HG03175 (cell line): ENCODE data around the gene C1GALT1.
"Not testable (repeated sequence)": the region's sequence is repeated elsewhere in the genome, so short reads cannot be mapped to it uniquely, and the experiment has no call there.

ENCODE experiments used
- ATAC-seq: cut with Tn5 transposase; IDR thresholded peaks from one replicate; pipeline ENCODE4 v1.9.1; 2021; ENCODE audit warnings: mild to moderate bottlenecking, moderate library complexity; ENCODE audit not compliant: unreplicated experiment

The C1GALT1 gene

GRCh38 chr7:7231865-7232264, 49.5 kb downstream of the C1GALT1 start:
- ATAC-seq = no peak

DNA sequence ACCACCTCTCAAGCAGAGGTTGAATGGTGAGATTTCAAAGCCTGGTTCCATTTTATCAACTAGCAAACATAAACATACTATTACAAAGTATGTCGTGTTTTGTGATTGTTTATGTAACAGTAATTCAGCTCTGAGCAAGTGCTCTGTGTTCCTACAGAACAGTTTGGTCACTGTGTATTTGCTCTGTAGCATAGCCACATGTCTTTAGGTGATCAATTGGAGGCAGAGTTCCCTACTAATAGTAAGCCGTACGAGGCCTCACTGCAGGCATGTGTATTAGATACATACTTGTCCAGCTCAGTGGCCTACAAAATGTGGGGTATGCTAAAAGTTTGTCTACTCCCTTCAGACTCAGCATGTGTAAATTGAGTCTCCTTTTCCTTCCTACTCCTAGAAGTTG, 53.0 kb downstream of the C1GALT1 start:
- ATAC-seq = no peak

DNA sequence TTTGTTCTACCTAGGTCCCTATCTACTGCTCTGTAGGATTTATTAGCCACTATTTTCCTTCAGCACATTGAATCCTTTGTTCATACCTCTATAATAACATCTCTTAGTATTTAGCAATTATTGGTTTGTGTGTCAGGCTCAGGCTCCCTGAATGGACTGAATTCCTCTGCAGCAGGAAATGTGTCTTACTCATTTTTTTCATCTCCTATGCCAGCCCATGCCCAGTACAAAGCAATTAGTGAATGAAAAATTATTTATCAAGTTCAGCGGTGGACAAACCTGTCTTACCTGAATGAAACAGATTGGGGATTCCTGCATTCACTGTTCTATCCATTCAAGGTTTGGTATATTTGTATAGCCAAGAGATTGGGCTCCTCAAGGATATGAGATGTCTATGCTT, 53.7 kb downstream of the C1GALT1 start:
- ATAC-seq = no peak

- ATAC-seq = no peak
These were observed 55.0 kb downstream of the C1GALT1 start for GRCh38 chr7:7237201-7237977.

DNA sequence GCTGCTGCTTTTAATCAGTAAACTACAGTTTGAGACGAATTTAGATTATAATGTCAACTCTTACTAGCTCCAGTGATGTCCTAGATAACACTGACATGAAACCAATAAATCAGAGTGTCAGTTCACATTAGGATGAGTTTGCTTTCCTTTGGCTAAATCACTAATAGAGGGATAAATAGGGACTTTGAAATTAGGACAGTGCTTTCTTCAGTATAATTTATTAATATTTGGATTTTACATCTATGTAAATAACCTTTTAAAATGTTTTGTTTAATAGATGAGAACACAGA, 55.6 kb downstream of the C1GALT1 start:
- no peak for ATAC-seq

DNA sequence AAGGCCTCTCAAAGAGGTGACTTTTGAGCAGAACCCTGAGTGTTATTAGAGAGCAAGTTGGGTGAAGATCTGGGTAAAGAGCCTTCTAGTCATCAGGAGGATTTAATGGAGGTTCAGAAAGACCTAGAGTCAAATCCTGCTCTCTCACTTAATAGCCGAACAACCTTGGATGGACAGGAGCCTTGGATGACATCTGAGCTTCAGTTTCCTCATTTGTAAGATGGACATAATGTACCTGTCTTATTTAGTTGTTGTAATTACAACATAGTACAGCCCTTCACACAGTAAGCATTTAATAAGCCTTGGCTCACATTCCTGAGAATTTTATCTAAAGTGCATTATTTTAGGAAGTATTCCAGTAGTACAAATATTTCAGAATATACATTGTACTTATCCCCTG, 57.0 kb downstream of the C1GALT1 start:
- no peak for ATAC-seq

DNA sequence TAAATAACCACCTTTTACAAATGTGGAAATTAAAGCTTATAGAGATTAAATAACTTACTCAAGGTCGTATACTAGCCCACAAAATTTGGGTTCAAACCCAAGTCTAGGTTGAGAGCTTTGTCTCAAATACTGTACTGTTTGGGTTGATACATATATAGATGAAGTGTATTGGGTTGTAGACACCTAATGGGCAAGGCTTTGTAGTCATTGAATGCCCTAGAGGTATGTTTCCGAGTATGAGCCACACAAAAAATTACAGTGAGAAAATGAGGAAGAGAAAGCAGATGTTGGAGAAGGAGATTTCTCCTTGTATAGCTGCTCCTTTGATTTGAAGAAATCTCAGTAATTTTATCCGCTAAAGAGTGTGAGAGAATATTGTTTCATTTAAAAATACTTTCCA, 60.6 kb downstream of the C1GALT1 start:
- no peak for ATAC-seq

GRCh38 chr7:7245233-7245632, 62.9 kb downstream of the C1GALT1 start:
- not testable (repeated sequence) for ATAC-seq

- ATAC-seq = no peak
These were observed 63.9 kb downstream of the C1GALT1 start for GRCh38 chr7:7246223-7246622.

GRCh38 chr7:7247658-7248057, 65.3 kb downstream of the C1GALT1 start:
- no peak for ATAC-seq

- no peak for ATAC-seq
These were observed 67.5 kb downstream of the C1GALT1 start for GRCh38 chr7:7249814-7250213.

DNA sequence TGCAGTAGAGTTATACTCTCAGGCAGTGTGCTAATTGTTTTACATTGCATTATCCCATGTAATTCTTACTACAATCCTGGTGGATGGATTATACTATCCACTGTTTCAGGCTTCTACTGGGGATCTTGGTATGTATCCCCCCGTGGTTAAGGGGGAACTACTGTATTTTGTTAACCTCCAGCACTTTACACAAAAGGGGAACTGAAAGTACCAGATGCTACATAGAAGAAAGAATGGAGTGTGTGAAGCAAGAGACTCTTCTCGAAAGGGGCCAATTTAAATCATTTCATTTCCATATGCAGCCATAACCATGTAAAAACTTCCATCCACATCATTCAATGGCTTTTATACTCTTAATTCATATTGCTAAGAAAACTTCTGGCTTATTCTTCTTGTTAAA, 69.4 kb downstream of the C1GALT1 start:
- ATAC-seq = peak; percentile 98

DNA sequence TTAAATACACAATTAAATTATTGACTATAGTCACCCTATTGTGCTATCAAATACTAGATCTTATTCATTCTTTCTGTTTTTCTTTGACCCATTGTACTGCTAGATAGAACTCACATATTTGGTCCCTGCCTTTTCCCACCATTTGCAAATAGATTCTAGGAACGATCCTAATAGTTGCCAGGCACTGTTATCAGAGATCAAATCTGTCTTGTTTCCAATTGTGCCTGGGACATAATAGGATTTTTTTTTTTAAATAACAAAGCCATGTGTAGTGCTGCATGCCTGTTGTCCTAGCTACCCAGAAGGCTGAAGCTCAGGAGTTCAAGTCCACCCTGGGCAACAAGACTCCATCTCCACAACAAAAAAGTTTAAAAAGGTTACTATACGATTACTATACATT, 72.0 kb downstream of the C1GALT1 start:
- no peak for ATAC-seq

GRCh38 chr7:7254908-7255307, 72.6 kb downstream of the C1GALT1 start:
- no peak for ATAC-seq

- ATAC-seq = no peak
These were observed 74.5 kb downstream of the C1GALT1 start for GRCh38 chr7:7256731-7257274.

DNA sequence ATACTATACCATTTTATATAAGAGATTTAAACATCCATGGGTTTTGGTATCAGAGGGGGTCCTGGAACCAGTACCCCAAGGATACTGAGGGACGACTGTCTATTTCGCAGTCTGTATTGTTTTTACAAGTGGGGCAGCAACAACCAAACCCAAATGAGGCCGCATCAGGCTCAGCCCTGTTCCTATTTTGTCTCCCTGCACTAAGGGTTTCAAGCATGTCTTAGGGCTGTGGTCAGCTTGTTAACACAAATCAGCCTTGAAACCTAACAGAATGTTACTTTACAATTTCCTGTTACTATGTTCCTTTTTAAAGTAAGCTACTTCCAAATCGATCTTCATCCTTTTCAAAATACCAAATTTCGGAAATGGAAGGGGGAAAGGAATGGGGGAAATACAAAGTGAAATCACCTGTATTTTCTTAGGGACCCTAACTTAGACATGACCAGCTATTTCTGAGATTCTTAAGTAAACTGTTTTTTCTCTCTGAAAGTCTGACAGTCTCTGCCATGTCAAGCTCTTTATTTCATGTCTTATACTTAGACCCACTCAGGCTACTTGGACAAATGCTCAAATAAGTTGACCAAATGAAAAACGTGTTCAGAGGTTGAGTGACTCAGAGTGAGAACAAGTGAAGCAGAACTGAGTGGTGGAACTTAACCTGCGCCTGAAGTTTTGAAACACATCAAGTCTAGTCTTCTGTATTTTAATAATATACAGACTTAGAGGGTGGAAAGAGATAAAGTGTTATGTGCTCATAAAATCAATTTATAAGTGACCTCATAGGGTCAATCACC, 75.8 kb downstream of the C1GALT1 start:
- ATAC-seq = peak; percentile 92

- no peak for ATAC-seq
These were observed 79.5 kb downstream of the C1GALT1 start for GRCh38 chr7:7261863-7262262.

DNA sequence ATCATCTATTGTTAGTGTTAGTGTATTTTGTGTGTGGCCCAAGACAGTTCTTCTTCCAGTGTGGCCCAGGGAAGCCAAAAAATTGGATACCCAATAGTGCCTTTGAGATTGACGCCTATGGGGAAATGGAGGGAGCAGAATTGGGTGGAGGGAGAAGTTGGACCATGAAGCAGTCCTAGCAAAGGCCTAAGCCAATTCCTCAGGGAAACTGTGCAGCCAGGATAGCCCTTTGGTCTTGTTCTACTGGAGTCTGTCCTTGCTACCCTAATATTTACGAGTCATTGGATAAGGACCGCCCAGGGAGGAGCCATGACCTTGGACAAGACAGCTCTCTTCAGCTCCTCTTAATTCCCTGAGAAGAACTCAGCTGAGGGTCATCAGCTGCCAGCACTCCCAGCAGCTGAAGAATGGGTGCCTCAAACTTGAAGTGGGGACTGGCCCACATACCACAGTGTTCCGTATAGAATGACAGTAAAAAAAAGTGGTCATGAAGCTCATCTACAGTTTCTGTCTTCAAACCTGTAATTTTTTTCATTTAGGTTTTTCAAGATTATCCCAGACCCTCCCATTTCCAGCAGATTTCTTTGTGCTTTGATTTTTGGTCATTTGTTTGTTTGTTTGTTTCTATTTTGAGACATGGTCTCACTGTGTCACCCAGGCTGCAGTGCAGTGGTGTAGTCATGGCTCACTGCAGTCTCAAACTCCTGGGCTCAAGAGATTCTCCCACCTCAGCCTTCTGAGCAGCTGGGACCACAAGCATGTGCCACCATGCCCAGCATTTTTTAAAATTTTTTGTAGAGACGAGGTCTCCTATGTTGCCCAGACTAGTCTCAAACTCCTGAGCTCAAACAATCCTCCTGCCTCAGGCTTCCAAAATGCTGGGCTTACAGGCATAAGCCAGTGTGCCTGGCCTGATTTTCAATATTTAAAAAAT, 81.2 kb downstream of the C1GALT1 start:
- ATAC-seq = no peak

GRCh38 chr7:7264306-7265040, 82.1 kb downstream of the C1GALT1 start:
- no peak for ATAC-seq
